ENCODE data around the gene EFR3B.

GRCh38 chr2:25164561-25164960 is 122.7 kb downstream of the EFR3B start:
- TF ChIP-seq NFIC (IDR thresholded peaks at IDR 0.05) (no peak), EGR1 (IDR thresholded peaks at IDR 0.05) (no peak), CEBPB (IDR thresholded peaks at IDR 0.05) (no peak), TCF12 (IDR thresholded peaks at IDR 0.05; ENCODE audit: low read depth) (no peak), EP300 (IDR thresholded peaks at IDR 0.05; ENCODE audit: borderline replicate concordance) (no peak), TEAD4 (IDR thresholded peaks at IDR 0.05) (no peak), MAX (IDR thresholded peaks at IDR 0.05) (no peak), YY1 (IDR thresholded peaks at IDR 0.05; ENCODE audit: low read depth) (no peak), ZBTB7A (IDR thresholded peaks at IDR 0.05; ENCODE audit: low read depth) (no peak)
- TF ChIP-seq, protein P1, sequence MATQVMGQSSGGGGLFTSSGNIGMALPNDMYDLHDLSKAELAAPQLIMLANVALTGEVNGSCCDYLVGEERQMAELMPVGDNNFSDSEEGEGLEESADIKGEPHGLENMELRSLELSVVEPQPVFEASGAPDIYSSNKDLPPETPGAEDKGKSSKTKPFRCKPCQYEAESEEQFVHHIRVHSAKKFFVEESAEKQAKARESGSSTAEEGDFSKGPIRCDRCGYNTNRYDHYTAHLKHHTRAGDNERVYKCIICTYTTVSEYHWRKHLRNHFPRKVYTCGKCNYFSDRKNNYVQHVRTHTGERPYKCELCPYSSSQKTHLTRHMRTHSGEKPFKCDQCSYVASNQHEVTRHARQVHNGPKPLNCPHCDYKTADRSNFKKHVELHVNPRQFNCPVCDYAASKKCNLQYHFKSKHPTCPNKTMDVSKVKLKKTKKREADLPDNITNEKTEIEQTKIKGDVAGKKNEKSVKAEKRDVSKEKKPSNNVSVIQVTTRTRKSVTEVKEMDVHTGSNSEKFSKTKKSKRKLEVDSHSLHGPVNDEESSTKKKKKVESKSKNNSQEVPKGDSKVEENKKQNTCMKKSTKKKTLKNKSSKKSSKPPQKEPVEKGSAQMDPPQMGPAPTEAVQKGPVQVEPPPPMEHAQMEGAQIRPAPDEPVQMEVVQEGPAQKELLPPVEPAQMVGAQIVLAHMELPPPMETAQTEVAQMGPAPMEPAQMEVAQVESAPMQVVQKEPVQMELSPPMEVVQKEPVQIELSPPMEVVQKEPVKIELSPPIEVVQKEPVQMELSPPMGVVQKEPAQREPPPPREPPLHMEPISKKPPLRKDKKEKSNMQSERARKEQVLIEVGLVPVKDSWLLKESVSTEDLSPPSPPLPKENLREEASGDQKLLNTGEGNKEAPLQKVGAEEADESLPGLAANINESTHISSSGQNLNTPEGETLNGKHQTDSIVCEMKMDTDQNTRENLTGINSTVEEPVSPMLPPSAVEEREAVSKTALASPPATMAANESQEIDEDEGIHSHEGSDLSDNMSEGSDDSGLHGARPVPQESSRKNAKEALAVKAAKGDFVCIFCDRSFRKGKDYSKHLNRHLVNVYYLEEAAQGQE (IDR thresholded peaks at IDR 0.05; ENCODE audit: low read depth), result no peak
